ENCODE measurements around the gene SRRM2.

SRRM2 gene

GRCh38 chr16:2799859-2800226, 47.4 kb downstream of the SRRM2 start:
- TF ChIP-seq BHLHE40 (IDR thresholded peaks at IDR 0.05; ENCODE audit: borderline replicate concordance) (no peak), PKNOX1 (IDR thresholded peaks at IDR 0.05) (peak; percentile 50), FOXK2 (IDR thresholded peaks at IDR 0.05) (no peak)
- CTCF ChIA-PET = interaction anchor here (0.6 kb wide), 1 partner anchor 154 kb away, joined by 3 read pairs; no protein-coding TSS in a partner anchor
- no peak for DNase-seq (ENCODE audit: extremely low spot score)
- POLR2A ChIA-PET = interaction anchor here (0.7 to 1.7 kb wide), 2 partner anchors 22 to 68 kb away, joined by 3 to 10 read pairs; partner anchors contain the start of gene ELOB

GRCh38 chr16:2803545-2804195, 51.2 kb downstream of the SRRM2 start:
- ChIA-PET CTCF (no interaction called here), POLR2A (no interaction called here)
- TF ChIP-seq FOXK2 (IDR thresholded peaks at IDR 0.05) = no peak
- no peak for DNase-seq (ENCODE audit: extremely low spot score)

GRCh38 chr16:2804728-2805127, 52.3 kb downstream of the SRRM2 start:
- CTCF ChIA-PET = no interaction called here
- DNase-seq (ENCODE audit: extremely low spot score) = no peak
- TF ChIP-seq TARDBP (IDR thresholded peaks at IDR 0.05) = no peak
- POLR2A ChIA-PET = no interaction called here

GRCh38 chr16:2806286-2806685, 53.8 kb downstream of the SRRM2 start:
- ChIA-PET CTCF (no interaction called here), POLR2A (no interaction called here)
- TF ChIP-seq FOXM1 (IDR thresholded peaks at IDR 0.05; ENCODE audit: borderline replicate concordance) = no peak
- no peak for TF ChIP-seq BHLHE40 (IDR thresholded peaks at IDR 0.05; ENCODE audit: borderline replicate concordance)
- TF ChIP-seq FOXK2 (IDR thresholded peaks at IDR 0.05) = no peak
- no peak for TF ChIP-seq TARDBP (IDR thresholded peaks at IDR 0.05)
- no peak for TF ChIP-seq ZNF384 (IDR thresholded peaks at IDR 0.05)
- TF ChIP-seq LEF1 (IDR thresholded peaks at IDR 0.05; ENCODE audit: borderline replicate concordance) = no peak
- TF ChIP-seq FOXA1 (IDR thresholded peaks at IDR 0.05) = no peak
- no peak for TF ChIP-seq ELF4 (IDR thresholded peaks at IDR 0.05)
- no peak for DNase-seq (ENCODE audit: extremely low spot score)

GRCh38 chr16:2808181-2808580, 55.7 kb downstream of the SRRM2 start:
- DNase-seq (ENCODE audit: extremely low spot score) = no peak
- ChIA-PET CTCF (no interaction called here), POLR2A (no interaction called here)
- TF ChIP-seq ARNT (IDR thresholded peaks at IDR 0.05) (no peak), ELF4 (IDR thresholded peaks at IDR 0.05) (no peak), FOXM1 (IDR thresholded peaks at IDR 0.05; ENCODE audit: borderline replicate concordance) (no peak), SP1 (IDR thresholded peaks at IDR 0.05) (no peak), NFRKB (IDR thresholded peaks at IDR 0.05) (no peak), SUZ12 (IDR thresholded peaks at IDR 0.05) (no peak), HDGF (IDR thresholded peaks at IDR 0.05; ENCODE audit: borderline replicate concordance) (no peak), L3MBTL2 (conservative IDR thresholded peaks at IDR 0.05) (no peak), PKNOX1 (IDR thresholded peaks at IDR 0.05) (no peak), LEF1 (IDR thresholded peaks at IDR 0.05; ENCODE audit: borderline replicate concordance) (no peak)

- DNase-seq (ENCODE audit: extremely low spot score) = no peak
- POLR2A ChIA-PET = no interaction called here
- CTCF ChIA-PET = no interaction called here
Measured at GRCh38 chr16:2809149-2809760, 56.8 kb downstream of the SRRM2 start.

GRCh38 chr16:2810651-2811050, 58.2 kb downstream of the SRRM2 start:
- TF ChIP-seq SUZ12 (IDR thresholded peaks at IDR 0.05) (no peak), CTBP1 (IDR thresholded peaks at IDR 0.05; ENCODE audit: borderline replicate concordance) (no peak), FOXK2 (IDR thresholded peaks at IDR 0.05) (no peak), NFRKB (IDR thresholded peaks at IDR 0.05) (no peak), FOXM1 (IDR thresholded peaks at IDR 0.05; ENCODE audit: borderline replicate concordance) (no peak)
- no peak for DNase-seq (ENCODE audit: extremely low spot score)
- ChIA-PET CTCF (interaction anchor here (0.5 kb wide), 1 partner anchor 112 kb away, joined by 5 read pairs; no protein-coding TSS in a partner anchor), POLR2A (interaction anchor here (1.8 kb wide), 1 partner anchor 32 kb away, joined by 5 read pairs; no protein-coding TSS in a partner anchor)

More at GRCh38 chr16:2809149-2809760, 56.8 kb downstream of the SRRM2 start:
- TF ChIP-seq ARNT (IDR thresholded peaks at IDR 0.05) (no peak), LEF1 (IDR thresholded peaks at IDR 0.05; ENCODE audit: borderline replicate concordance) (no peak), ELF4 (IDR thresholded peaks at IDR 0.05) (no peak), CTBP1 (IDR thresholded peaks at IDR 0.05; ENCODE audit: borderline replicate concordance) (no peak), BHLHE40 (IDR thresholded peaks at IDR 0.05; ENCODE audit: borderline replicate concordance) (no peak), FOXK2 (IDR thresholded peaks at IDR 0.05) (no peak), HDGF (IDR thresholded peaks at IDR 0.05; ENCODE audit: borderline replicate concordance) (no peak)
